Stimulated activated CD8-positive, alpha-beta memory T cell treated with anti-CD3 and anti-CD28 coated beads, Interleukin-2, amount 100 ng/mL, for 1 hour (primary cell): ENCODE results near the gene MSL3B.
A peak's percentile ranks its signal among the peaks of the same experiment; 100 is the strongest.
"Not testable (repeated sequence)": the region's sequence is repeated elsewhere in the genome, so short reads cannot be mapped to it uniquely, and the experiment has no call there.

ENCODE experiments used
- DNase-seq, 2 donors: peaks; one replicate each; pipeline ENCODE4 v3.0.0-alpha.2; 2020; ENCODE audit warnings: low read depth in 2 of 2

Gene MSL3B

GRCh38 chr2:233867993-233868532, at the start of gene MSL3B:
Gene MSL3B (minus strand): TSS chr2:233868386.
- DNase-seq: peak; percentile 12 to 27

GRCh38 chr2:233917116-233917515, 48.9 kb upstream of the MSL3B start, which contains the start of gene TRPM8:
Gene TRPM8 (plus strand): TSS chr2:233917373. CDS start chr2:233926538, 9,165 bp downstream.
- no peak for DNase-seq

- no peak for DNase-seq
These were observed 46.9 kb upstream of the MSL3B start for GRCh38 chr2:233915128-233915527.

GRCh38 chr2:233912691-233913423, 44.7 kb upstream of the MSL3B start:
- DNase-seq: no peak

- no peak for DNase-seq
These were observed 39.4 kb upstream of the MSL3B start for GRCh38 chr2:233907627-233908026.

GRCh38 chr2:233905945-233906344, 37.8 kb upstream of the MSL3B start:
- DNase-seq: no peak

GRCh38 chr2:233901884-233902283, 33.7 kb upstream of the MSL3B start:
- DNase-seq: no peak

- DNase-seq: no peak
These were observed 33.2 kb upstream of the MSL3B start for GRCh38 chr2:233901367-233901766.

GRCh38 chr2:233896253-233896652, 28.1 kb upstream of the MSL3B start:
- DNase-seq: not testable (repeated sequence)

- DNase-seq: no peak
These were observed 24.6 kb upstream of the MSL3B start for GRCh38 chr2:233892793-233893192.

GRCh38 chr2:233882353-233882752, 14.2 kb upstream of the MSL3B start:
- DNase-seq: no peak

- not testable (repeated sequence) for DNase-seq
These were observed 3.9 kb upstream of the MSL3B start for GRCh38 chr2:233872125-233872524.

- no peak for DNase-seq
These were observed 3.2 kb upstream of the MSL3B start for GRCh38 chr2:233871432-233871831.

GRCh38 chr2:233866479-233866878, 1.7 kb downstream of the MSL3B start:
- DNase-seq: no peak

- no peak for DNase-seq
These were observed 2.3 kb downstream of the MSL3B start for GRCh38 chr2:233865838-233866237.

- DNase-seq: no peak
These were observed 5.9 kb downstream of the MSL3B start for GRCh38 chr2:233862261-233862768.

GRCh38 chr2:233858331-233858730, 9.9 kb downstream of the MSL3B start:
- no peak for DNase-seq

- peak in 1 of 2 donors; percentile 21 for DNase-seq
These were observed 10.6 kb downstream of the MSL3B start for GRCh38 chr2:233857511-233858141.

- no peak for DNase-seq
These were observed 12.0 kb downstream of the MSL3B start for GRCh38 chr2:233856184-233856583.

- DNase-seq: no peak
These were observed 12.8 kb downstream of the MSL3B start for GRCh38 chr2:233855345-233855744.

- peak; percentile 74 for DNase-seq
These were observed 13.8 kb downstream of the MSL3B start, which contains the start of gene HJURP for GRCh38 chr2:233854241-233854981. Gene HJURP (minus strand): TSS chr2:233854535. CDS start chr2:233854500, 35 bp downstream.

GRCh38 chr2:233853883-233854240, 14.3 kb downstream of the MSL3B start:
- no peak for DNase-seq
